BJ (cell line): ENCODE data around the gene ECD. TPM values are rescaled to one million over a fixed set of nuclear protein-coding genes. Genes with fewer than 3 reads are reported as not detected.

Experiments used
- polyA plus RNA-seq: library from polyadenylated mRNA; depleted of rRNA; stranded (reverse); fragments of >200 nt; gene quantifications from 2 replicates; pipeline ENCODE4 v1.2.3, GENCODE V29; 2011; rRNA removed
- small RNA-seq: library from RNA; depleted of rRNA; stranded (forward); fragments of <200 nt; gene quantifications from one replicate; pipeline ENCODE3, GENCODE V24; 2012; ENCODE audit warnings: low replicate concordance, low read depth; ENCODE audit not compliant: insufficient read length

Gene ECD
- polyA plus RNA-seq, 1 experiment = 25.4 TPM

Small RNA genes lying within 50 kb of the gene (small RNA-seq; reads per million reads assigned to genes)
- not detected for gene RF00019
- 45.9 reads per million, percentile 88 among the genes with 10 or more reads in this experiment for gene SNORA11F

Other genes starting within 250 kb of the ECD start
- not detected in 2 replicates for gene PLA2G12B, start 213.2 kb downstream of the ECD start, polyA plus RNA-seq
- gene P4HA1, start 71.1 kb downstream of the ECD start, polyA plus RNA-seq = 91.7 and 260 TPM in 2 replicates
- gene NUDT13, start 57.6 kb downstream of the ECD start, polyA plus RNA-seq = 1.7 and 2.2 TPM in 2 replicates
- gene FAM149B1, start 111 bp upstream of the ECD start, polyA plus RNA-seq = 33.0 and 40.2 TPM in 2 replicates
- gene DNAJC9, start 79.2 kb upstream of the ECD start, polyA plus RNA-seq = 10.0 and 16.8 TPM in 2 replicates
- 74.4 and 87.9 TPM in 2 replicates for gene MRPS16, start 84.6 kb upstream of the ECD start, polyA plus RNA-seq
- 0.37 and 0.69 TPM in 2 replicates for gene CFAP70, start 190.9 kb upstream of the ECD start, polyA plus RNA-seq
- 123 and 134 TPM in 2 replicates for gene ANXA7, start 246.1 kb upstream of the ECD start, polyA plus RNA-seq